Vagina (tissue), 2 donors: ENCODE results near the gene LDAH.

Experiments
- CTCF ChIP-seq, 3 experiments: fragments of 450-650 bp in 2 of 3; fragments of 200-600 bp in 1 of 3; sonication (generic) in 1 of 3; IDR thresholded peaks; one replicate each; pipeline ENCODE4 v1.5.1; 2017 to 2019; ENCODE audit warnings: antibody characterized with exemption in 3 of 3, mild to moderate bottlenecking in 2 of 3, moderate library complexity in 2 of 3
- POLR2A ChIP-seq, 2 donors: fragments of 450-650 bp; IDR thresholded peaks; one replicate each; pipeline ENCODE4 v1.6.1; 2017; ENCODE audit warnings: antibody characterized with exemption in 2 of 2, mild to moderate bottlenecking in 2 of 2, moderate library complexity in 2 of 2
- POLR2AphosphoS5 ChIP-seq, 2 donors: sonication (generic); formaldehyde crosslinking; IDR thresholded peaks; one replicate each; pipeline ENCODE4 v1.9.0; 2017; ENCODE audit warnings: antibody characterized with exemption in 2 of 2, mild to moderate bottlenecking in 2 of 2, low read depth in 1 of 2; ENCODE audit not compliant: insufficient read depth in 1 of 2

DNA sequence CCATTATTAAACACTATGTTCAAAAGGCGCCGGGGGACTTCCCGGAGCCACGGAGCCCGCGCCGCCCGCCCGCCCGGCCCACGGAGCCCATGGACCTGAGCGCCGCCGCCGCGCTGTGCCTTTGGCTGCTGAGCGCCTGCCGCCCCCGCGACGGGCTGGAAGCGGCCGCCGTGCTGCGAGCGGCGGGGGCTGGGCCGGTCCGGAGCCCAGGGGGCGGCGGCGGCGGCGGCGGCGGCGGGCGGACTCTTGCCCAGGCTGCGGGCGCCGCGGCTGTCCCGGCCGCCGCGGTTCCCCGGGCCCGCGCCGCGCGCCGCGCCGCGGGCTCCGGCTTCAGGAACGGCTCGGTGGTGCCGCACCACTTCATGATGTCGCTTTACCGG lies 155.8 kb downstream of the LDAH start:
- TF ChIP-seq CTCF (IDR thresholded peaks at IDR 0.05) (no peak), POLR2AphosphoS5 (IDR thresholded peaks at IDR 0.05; ENCODE audit: insufficient read depth in 1 of 2, low read depth in 1 of 2) (no peak), POLR2A (IDR thresholded peaks at IDR 0.05) (no peak)
